ENCODE results near the gene MYLK. TPM values are rescaled to one million over a fixed set of nuclear protein-coding genes. Genes with fewer than 3 reads are reported as not detected.
"Not testable (repeated sequence)": the region's sequence is repeated elsewhere in the genome, so short reads cannot be mapped to it uniquely, and the experiment has no call there.

The MYLK gene
- total RNA-seq, 1 donor, result 11.3 TPM

DNA sequence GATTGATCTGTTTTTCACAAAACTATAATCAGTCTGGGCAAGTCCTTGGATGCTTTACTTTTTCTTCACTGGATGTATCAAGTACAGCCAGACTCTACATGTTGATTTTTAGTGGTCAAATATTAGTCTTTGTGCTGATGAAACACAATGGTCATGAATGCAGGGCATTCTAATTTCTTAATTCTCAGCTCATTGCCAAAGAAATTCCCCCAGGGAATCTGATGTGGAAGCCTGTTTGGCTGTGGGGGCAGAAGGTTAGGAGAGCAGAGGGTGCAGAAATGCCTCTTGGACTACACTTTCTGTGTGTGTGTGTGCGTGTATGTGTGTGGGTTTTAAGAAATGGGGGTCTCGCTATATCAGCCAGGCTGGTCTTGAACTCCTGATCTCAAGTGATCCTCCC, 250.6 kb downstream of the MYLK start:
- DNase-seq (ENCODE audit: low read depth in 2 of 3, low spot score in 2 of 3), result no peak

DNA sequence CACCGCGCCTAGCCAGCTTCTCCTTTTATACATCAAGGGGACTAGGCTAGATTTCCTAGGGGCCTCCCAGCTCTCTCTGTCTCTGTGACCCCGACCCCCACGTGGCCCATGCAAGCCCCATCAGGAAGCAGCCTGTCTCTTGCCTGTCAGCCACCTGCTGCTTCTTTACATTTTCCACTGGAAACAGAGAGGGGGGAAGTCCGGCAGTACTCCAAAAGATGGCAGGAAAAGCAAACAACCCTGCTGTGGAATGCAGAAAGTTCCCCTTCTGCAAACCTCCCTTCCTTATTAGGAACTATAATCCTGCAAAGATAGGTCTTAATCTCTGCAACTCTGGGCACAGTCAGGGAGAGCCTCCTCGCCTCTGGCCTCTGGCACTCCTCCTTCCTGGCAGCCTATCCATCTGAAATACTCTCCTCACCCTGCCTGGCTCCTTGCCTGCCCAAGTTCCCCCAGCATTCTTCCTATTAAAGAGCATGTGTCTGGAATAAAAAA, 251.9 kb downstream of the MYLK start:
- no peak for DNase-seq (ENCODE audit: low read depth in 2 of 3, low spot score in 2 of 3)

DNA sequence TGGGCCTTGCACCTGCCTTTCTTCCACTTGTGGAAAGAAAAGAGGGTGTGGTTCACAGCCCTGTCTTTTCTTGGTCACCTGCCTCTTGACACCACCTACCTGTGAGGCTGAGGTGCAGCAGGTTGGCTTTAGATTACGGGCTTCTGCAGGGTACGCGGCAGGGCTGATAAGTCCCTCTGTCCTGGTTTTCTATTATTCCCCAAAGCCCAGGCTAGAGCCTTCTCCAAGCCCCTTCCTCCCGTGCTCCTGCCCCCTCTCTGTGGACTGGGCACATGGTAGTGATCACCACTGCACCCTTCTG, 254.4 kb downstream of the MYLK start:
- no peak for DNase-seq (ENCODE audit: low read depth in 2 of 3, low spot score in 2 of 3)

DNA sequence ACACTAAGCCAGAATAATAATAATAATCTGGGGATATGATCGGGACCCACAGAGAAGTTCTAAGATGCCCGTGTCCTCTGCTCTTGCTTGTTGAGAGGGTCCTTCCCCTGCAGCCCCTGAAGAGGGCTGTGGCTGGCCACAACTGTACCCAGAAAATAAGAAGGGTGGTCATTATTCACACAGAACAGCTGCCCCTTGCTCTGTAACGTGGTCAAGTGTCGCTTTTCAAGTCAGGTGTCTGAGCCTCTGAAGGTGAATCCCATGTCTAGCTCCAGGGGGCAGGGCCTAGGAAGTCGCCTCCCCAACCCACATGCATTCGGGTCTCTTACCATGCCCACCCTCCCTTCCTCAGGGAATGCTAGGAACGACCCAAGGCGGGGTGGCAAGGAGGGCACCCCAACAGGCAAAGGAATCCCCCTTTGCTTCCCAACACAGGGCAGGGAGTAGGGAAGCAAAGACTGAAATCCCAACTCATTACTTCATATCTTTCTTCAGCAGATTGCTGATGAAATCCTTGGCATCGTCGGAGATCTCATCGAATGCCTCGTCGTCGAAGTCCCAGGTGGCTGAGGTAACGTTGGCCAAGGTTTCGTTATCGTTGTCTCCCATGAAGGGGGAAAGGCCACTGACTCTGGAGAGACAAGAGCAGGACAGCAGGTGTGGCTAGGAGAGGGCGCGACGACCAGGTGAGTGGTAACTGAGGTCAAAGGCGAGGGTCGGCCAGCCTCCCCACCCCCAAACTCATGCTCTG, 255.0 kb downstream of the MYLK start:
- DNase-seq (ENCODE audit: low read depth in 2 of 3, low spot score in 2 of 3), result no peak

DNA sequence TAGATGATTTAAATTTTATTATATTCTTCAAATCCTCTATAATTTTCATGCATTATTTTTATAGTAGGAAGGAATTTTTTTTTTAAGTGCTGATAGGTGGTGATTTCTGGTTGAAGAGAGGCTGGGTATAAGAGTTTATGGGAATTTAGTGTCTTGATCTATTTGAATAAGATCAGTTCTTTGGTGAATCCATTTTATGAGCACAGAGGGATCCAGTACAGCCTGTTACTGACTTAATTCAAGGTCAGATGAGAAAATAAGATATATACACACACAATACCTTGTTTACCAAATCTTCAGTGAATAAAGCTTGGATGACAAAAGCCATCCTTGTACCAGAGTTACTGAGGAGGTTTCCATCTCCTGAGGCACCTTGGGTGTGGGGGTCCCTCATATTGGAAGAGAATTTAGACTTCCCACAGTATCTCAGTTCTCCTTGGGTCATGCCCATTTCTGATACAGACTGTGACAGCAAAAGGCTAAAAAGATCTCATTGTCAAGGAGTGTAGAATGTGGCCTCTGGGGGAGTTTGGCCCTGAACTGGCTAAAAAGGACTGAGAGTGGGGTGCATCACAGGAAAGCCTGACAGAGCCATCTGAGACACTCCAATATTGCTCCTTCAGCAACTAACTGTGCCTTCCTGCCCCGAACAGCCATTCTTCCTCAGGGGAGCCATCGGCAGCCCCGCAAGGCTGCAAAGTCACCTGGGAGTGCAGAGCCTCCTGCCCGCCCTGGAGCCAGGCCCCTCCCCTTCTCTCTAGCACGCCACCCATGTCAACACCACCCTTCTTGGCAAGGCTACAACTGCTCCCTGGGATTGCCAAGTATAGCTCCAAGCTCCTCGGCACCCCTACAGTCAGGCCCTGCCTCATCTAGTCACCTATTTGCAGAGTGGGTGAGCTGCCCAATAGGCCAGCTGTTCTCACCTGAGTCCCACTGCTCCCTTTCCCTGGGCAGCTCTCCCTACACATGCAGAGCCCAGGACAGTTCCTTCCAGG, 256.2 kb downstream of the MYLK start:
- DNase-seq (ENCODE audit: low read depth in 2 of 3, low spot score in 2 of 3), result no peak

DNA sequence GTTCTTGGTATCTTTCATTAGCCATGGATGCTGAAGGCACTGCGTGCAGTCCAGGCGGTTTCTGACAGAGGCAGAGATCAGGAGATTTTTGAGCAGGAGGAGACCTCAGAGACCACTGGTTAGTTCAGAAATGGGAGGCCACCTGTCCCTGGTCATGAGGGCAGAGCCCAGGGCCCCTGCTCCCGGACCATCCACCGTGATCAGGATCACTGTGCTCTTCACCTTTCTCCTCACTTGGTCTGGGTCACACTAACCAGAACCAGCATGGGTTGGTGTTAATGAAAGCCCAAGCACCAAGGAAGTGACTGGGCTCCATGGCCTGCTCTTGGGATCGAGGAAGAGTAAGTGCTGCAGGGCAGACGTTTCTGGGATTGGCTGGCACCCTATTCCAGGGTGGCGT, 257.3 kb downstream of the MYLK start:
- no peak for DNase-seq (ENCODE audit: low read depth in 2 of 3, low spot score in 2 of 3)

DNA sequence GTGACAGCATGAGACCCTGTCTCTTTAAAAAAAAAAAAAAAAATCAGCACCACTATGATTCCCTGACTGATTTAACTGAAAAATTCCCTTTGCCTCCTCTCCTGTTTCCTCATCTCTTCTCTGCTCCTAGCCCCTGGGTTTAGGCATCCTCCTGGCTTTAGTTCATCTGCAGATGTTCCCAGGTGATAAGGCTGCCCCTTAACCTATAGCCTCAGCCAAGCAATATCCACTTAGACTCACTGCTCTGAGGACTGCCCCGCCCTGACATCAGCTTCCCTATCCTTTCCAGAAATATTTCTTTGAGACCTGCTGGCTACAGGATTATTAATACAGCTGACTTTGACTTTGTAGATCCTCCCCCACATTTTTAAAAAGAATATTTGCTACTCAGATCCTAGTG, 259.8 kb downstream of the MYLK start:
- DNase-seq (ENCODE audit: low read depth in 2 of 3, low spot score in 2 of 3), result no peak

DNA sequence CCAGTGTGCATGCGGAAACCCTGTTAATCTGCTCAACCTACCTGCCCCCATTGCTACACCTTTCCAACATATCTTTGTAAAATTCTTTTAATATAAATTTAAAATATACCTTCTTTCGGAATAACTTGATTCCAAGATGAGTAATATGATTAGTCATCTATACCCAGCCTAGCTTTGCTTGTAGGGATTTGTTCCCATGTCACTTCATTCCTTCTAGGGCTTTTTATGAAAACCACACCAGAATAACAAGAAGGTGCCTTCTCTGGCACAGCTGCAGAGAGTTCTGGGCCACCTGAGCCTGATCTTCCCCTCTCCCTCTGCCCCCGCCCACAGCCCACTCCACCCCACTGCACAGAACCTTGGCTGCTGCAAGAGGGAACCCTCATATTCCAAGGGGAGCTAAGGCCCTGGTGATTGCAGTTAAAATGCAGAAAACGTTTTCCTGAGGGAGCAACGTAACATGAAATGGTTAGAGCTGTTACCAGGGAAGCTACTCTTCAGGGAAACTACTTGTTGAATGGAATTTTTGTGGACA, 260.7 kb downstream of the MYLK start:
- no peak for DNase-seq (ENCODE audit: low read depth in 2 of 3, low spot score in 2 of 3)

DNA sequence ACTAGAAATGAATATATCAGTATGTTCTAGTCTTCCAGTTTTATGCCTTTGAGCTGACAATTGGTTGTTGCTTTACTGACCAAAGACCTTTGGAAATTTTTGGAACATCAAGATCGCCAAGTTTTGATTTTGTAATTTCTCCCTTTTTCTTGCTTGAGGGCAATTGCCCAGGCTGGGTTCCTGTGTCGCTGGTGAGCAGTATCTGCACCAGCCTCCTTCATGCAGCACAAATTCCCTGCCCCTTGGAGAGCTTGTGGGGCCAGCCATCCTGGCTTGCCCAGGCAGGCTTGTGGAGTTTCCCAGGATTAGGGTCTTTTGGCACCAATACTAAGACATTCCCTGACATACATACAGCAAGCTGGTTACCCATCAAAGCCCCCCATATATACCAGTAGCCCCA, 261.4 kb downstream of the MYLK start:
- no peak for DNase-seq (ENCODE audit: low read depth in 2 of 3, low spot score in 2 of 3)

DNA sequence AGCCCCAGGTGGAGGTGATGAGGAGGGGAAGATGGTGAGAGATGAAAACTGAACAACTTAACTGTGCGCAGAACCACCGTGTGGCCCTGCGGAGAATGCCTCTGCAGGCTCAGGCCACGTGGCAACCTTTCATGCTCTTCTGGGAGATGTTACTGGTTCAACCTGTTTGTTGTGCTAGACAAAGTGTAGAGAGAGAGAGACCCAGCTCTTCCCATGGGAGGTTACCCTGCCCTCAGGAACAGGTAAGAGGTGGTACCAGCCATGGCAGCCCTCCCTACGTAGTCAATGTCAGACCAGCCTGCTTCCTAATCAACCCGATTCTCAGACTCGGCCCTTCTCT, 262.3 kb downstream of the MYLK start:
- DNase-seq (ENCODE audit: low read depth in 2 of 3, low spot score in 2 of 3), result no peak

DNA sequence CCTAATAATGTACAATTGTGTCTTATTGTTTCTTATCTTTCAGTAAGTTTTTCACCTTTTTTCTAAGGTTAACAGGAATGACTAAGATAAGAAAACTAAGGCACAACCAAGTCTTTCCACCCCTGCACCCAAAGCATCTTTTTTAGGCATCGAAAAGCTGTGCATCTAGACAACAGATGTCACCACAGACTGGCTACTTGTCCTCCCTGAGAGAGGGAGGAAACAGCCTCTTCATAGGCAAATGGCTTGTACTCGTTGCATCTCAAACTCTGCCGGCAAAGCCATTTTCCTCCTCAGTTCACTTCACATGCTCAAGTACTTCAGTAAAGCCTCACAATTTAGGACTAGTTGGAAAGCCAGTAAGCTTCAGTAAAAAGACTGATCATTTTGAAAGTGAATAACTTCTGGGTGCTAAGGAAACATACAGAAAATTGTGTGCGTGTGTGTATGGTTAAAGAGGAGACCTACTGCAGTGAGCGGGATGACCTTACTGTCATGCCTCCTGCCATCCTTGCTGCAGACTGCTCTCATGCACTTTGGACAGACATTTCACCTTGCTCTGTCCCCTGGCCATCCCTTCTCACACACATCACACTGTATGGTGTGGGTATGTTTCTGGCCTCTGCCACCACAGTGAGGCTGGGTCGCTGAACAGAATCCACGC, 262.8 kb downstream of the MYLK start:
- no peak for DNase-seq (ENCODE audit: low read depth in 2 of 3, low spot score in 2 of 3)

DNA sequence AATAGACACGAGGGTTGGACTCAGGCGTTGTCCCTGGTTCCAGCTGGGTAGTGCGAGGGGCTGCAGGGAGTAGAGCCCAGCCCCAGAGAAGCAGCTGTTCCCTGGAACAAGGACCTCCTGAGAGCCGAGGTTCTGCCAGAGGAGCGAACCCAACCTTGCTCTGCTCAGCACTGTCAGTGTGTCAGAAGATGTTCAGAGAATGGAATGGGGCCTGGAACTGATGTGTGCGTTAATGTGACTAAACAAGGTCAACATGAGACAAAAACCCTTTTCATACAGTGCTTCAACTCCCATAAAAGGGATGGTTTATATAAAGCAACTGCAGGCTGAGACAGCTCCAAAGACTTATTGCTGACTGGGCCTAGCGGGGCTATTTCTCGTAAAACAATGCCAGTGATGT, 263.8 kb downstream of the MYLK start:
- no peak for DNase-seq (ENCODE audit: low read depth in 2 of 3, low spot score in 2 of 3)

DNA sequence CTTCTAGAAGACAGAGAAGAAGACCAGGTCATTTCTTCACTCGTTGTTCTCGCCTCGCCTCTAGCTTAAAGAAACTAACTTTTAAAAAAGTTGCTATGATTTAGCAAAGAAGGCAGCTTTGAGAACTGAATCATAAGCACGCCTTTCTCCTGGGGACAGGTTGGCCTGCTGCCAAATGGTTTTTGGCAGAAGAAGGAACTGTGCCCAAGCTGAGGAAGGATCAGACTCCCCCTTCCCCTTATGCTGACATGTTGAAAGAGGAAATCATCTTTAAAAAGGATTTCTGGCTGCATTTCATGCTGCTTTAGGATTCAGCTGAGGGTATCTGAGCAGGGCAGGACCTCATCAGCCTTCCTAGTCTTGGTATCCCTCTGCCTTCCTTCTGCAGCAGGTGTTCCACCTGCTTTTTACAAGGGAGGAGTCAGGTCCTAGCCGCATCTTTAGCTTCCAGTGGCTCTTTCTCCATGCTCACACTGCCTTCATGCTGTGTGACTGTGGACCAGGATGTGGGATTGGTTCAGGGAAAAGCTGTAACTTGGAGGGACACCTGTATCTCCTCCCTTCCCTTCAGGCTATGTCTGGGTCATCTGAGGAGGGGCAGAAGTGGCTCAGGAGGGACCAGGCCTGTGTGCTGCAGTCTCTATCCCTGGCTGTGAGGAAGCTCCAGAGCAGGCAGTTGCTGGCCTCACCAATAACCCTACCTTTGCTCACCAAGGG, 265.2 kb downstream of the MYLK start:
- DNase-seq (ENCODE audit: low read depth in 2 of 3, low spot score in 2 of 3), result peak in 2 of 3 donors; percentile 90 to 92

DNA sequence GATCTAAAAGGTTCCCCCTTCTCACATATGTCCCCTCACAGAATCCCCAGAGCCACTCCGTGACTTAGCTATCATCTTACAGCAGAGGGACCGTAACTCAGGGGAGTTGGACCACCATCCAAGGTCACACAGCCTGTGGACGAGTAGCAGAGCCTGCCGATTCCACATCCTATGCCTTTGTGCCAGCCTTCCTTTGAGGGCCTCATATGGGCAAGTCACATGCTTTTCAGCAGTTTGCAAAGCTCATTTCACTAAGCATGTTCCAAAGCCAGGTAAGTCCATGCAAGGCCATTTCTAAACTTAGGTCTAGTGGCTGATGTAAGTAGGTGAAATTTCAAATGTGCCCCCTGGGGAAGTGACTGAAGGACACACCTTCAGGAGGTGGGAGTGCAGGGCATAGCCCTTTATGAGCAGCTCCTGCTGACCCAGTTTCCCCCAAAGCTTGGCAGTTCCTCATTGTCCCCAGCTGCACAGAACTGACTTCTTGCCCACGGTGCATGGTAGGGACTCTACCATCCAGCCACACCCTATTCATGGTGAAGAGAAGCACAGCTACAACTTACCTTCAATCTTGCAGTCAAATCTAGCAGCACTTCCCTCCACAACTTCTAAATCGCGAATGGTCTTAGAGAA, 265.9 kb downstream of the MYLK start:
- DNase-seq (ENCODE audit: low read depth in 2 of 3, low spot score in 2 of 3), result no peak

DNA sequence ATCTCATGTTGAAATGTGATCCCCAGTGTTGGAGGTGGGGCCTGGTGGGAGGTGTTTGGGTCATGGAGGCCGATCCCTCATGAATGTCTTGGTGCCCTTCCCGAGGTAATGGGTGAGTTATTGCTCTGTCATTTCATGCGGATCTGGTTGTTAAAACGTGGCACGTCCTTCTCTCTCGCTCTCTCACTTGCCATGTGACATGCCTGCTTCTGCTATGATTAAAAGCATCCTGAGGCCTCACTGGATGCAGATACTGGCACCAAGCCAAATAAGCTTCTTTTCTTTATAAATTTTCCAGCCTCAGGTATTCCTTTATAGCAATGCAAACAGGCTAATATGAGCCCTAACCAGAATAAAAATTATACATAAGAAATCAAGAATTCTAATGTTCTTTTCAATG, 267.5 kb downstream of the MYLK start:
- no peak for DNase-seq (ENCODE audit: low read depth in 2 of 3, low spot score in 2 of 3)

DNA sequence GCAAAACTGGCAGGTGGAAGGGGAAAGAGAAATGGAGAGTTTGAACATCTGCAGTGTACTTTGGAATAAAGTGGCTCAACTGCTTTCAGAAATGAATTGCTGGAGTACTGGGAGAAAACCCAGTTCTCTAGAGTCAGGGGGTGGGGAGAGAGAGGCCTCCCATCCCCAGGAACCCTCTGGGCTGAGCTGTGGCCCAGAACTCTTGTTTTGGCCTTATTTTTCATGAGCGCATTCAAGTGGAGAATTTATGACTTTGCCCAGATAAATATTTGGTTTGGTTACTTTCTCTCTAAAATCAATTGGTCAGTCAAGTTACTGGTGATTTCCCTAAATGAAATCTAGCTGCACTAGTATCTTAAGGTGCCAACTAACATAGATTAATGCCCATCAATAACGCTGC, 270.6 kb downstream of the MYLK start:
- no peak for DNase-seq (ENCODE audit: low read depth in 2 of 3, low spot score in 2 of 3)

DNA sequence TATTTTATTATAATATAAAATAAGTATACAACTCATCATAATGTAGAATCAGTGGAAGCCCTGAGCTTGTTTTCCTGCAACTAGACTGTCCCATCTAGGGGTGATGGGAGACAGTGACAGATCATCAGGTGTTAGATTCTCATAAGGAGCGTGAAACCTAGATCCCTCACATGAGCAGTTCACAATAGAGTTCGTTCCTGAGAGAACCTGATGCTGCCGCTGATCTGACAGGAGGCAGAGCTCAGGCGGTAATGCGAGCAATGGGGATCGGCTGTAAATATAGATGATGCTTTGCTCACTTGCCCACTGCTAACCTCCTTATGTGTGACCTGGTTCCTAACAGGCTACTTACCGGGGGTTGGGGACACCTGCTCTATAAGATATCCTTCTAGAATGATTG, 272.5 kb downstream of the MYLK start:
- not testable (repeated sequence) for DNase-seq (ENCODE audit: low read depth in 2 of 3, low spot score in 2 of 3)

DNA sequence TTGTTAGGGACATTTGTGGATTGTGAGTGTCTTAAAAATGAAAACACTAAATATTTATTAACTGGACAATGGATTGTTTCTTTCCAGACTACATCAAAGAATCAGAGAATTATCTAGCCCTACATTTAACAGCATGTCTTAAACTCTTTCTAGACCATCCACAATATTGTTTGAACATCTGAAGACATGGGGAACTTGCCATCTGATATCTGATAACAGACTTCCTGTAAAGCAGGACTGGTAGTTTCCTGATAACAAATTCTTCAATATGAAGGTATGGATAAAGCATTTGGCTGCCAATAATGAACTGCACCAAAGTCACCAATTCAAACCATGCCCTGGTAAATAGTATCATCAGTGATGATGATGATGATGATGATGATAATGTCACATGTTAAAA, 273.1 kb downstream of the MYLK start:
- peak in 2 of 3 donors; percentile 38 to 81 for DNase-seq (ENCODE audit: low read depth in 2 of 3, low spot score in 2 of 3)

DNA sequence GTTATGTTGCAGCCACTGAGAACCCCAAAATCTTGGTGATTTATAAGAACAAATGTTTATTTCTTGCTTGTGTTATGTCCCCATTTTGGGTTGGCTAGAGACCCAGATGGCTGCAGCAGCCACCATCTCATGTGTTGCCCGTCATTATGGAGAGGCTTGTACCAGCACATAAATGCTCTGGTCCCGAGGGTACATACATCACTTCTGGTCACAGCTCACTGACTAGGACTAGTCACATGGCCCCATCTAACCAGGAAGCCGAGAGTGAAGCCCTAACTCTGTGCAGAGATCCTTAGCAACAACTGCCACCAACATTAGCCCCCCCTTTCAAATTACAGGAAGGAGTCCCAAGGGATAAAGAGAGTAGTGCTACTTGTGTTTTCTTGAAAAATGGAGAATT, 273.8 kb downstream of the MYLK start:
- no peak for DNase-seq (ENCODE audit: low read depth in 2 of 3, low spot score in 2 of 3)

DNA sequence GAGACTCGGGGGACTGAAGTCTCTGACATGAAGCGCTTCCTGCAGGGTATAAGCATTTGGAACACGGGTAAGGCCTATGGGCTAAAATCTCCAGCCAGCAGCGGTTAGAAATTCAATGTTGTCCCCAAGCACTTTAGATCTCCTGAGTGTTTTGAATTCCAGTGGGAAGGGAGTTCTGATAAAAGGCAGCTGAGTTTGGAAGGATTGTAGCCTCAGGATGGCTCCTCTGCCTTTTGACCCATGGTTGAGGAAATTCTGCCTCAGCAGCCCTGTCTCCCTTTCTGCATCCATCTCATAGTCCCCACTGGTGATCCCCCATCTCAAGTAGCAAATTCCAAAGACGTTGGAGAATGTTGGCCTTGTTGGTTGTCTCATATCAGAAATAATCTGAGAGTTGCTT, 275.1 kb downstream of the MYLK start:
- no peak for DNase-seq (ENCODE audit: low read depth in 2 of 3, low spot score in 2 of 3)
